ENCODE measurements around the gene SP1.
"Not testable (repeated sequence)": the region's sequence is repeated elsewhere in the genome, so short reads cannot be mapped to it uniquely, and the experiment has no call there.

SP1 gene

DNA sequence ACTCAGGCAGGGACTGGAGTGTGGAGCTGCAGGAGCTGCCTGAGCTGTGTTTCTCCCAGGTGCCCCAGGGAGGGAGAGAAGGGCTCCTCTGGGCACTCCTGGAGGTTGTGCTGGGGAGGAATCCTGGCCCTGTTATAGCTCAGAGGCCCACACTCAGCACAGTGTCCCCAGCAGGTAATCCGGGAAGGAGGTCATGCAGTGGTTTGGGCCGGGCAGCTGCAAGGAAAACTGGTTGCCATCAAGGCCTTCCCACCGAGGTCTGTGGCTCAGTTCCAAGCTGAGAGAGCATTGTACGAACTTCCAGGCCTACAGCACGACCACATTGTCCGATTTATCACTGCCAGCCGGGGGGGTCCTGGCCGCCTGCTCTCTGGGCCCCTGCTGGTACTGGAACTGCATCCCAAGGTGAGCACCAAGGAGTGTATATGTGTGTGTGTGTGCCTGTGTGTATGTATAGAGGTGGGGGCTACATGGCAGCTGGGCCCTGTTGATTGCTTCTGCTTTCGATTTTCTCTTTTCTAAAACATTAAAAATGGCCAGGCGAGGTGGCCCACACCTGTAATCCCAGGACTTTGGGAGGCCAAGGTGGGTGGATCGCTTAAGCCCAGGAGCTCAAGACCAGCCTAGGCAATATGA is 45.7 kb downstream of the SP1 start:
- Mint-ChIP-seq H3K9me3 (no peaks in the 10 kb centered on the region), H3K27me3 (no peaks in the 10 kb centered on the region), H3K27ac (no peak overlapping the region)

DNA sequence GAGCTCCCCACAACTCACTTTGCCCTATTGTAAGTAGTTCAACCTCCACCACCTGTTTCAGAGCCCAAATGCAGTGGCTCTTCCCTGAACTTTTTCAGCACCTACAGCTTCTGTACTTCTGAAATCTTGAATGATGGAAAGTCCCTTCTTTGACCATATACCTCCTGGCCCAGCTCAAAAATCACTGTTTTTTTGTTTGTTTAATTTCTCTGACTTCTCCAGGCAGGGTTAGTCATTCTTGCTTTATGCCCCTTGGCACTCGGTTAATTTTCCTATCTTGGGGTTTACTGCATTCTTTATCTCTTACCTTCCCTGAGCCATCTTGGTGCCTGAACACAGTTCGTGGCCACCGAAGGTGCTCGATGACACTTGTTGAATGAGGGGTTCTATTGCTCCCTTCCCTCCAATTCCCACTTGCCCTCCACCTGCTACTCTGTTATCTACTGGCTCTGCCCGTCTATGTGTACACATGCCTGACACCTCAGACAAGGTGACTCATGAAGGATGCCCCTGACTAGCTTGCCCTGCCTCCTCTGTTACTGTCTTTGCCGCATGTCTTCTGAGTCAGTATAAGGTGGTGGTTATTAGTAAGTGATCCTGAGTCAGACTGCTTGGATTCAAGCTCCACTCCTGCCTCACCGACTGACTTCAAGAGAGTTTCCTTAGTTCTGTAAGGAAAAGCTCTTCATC is 48.1 kb downstream of the SP1 start:
- Mint-ChIP-seq H3K9me3 (no peaks in the 10 kb centered on the region), H3K4me3 (no peak overlapping the region), H3K36me3 (ENCODE audit: insufficient read depth) (peaks cover 3% of the 10 kb centered on the region), H3K4me1 (ENCODE audit: low read depth in 2 of 2) (no peaks in the 10 kb centered on the region), H3K27me3 (no peaks in the 10 kb centered on the region), H3K27ac (no peak overlapping the region)
- DNase-seq (no peak), ATAC-seq (replicated peaks) (no peak)

More for the DNA sequence above, 45.7 kb downstream of the SP1 start:
- no peak for DNase-seq
- Mint-ChIP-seq H3K4me1 (ENCODE audit: low read depth in 2 of 2) (peaks cover 2 to 6% of the 10 kb centered on the region in 2 donors), H3K4me3 (no peak overlapping the region), H3K36me3 (ENCODE audit: insufficient read depth) (no peaks in the 10 kb centered on the region)
- ATAC-seq (replicated peaks): no peak

DNA sequence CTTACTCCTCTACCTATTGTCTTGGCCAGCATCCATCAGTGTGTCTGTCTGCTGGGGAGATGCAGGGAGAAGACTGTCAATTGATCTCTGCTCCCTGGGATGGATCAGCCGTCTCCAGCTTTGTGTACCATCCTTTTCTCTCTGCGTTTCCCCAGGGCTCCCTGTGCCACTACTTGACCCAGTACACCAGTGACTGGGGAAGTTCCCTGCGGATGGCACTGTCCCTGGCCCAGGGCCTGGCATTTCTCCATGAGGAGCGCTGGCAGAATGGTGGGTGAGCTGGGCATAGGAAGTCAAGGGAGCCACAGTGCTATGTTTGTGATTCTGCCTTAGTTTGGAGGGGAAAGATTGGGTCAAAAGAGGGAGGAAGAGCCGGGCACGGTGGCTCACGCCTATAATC is 48.8 kb downstream of the SP1 start:
- Mint-ChIP-seq H3K4me3 (no peak overlapping the region), H3K9me3 (no peaks in the 10 kb centered on the region), H3K27ac (no peak overlapping the region), H3K36me3 (ENCODE audit: insufficient read depth) (peaks cover 3% of the 10 kb centered on the region), H3K27me3 (no peaks in the 10 kb centered on the region), H3K4me1 (ENCODE audit: low read depth in 2 of 2) (no peaks in the 10 kb centered on the region)
- ATAC-seq (replicated peaks) (no peak), DNase-seq (no peak)

DNA sequence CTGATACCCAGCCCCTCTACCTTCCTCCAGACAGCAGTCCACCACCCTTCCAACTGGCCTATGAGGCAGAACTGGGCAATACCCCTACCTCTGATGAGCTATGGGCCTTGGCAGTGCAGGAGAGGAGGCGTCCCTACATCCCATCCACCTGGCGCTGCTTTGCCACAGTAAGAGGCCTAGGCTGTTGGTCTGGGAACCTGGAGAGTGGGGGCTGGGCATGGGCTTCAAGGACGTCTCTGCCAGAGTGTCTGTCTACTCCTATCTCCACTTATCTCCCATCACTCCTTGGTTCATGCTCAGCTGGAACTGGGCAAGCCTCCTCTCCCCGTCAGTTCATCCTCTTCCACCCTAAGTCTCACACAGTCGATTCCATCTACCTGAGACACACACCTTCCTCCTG is 50.1 kb downstream of the SP1 start:
- Mint-ChIP-seq H3K27me3 (no peaks in the 10 kb centered on the region), H3K27ac (no peak overlapping the region), H3K4me3 (no peak overlapping the region), H3K9me3 (no peaks in the 10 kb centered on the region), H3K4me1 (ENCODE audit: low read depth in 2 of 2) (no peaks in the 10 kb centered on the region), H3K36me3 (ENCODE audit: insufficient read depth) (peaks cover 3% of the 10 kb centered on the region)
- no peak for ATAC-seq (replicated peaks)
- DNase-seq: no peak

DNA sequence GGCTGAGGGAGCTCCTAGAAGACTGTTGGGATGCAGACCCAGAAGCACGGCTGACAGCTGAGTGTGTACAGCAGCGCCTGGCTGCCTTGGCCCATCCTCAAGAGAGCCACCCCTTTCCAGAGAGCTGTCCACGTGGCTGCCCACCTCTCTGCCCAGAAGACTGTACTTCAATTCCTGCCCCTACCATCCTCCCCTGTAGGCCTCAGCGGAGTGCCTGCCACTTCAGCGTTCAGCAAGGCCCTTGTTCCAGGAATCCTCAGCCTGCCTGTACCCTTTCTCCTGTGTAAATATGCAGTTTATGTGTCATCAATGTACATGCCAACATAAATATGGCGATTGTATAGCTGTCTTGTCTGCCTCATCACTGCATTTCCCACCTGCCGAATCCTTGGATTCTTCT is 51.2 kb downstream of the SP1 start:
- no peak overlapping the region for H3K27ac Mint-ChIP-seq
- ATAC-seq (replicated peaks) (no peak), DNase-seq (no peak)
- H3K4me3 Mint-ChIP-seq: no peak overlapping the region
- no peaks in the 10 kb centered on the region for H3K4me1 Mint-ChIP-seq (ENCODE audit: low read depth in 2 of 2)
- no peaks in the 10 kb centered on the region for H3K9me3 Mint-ChIP-seq
- no peaks in the 10 kb centered on the region for H3K27me3 Mint-ChIP-seq
- H3K36me3 Mint-ChIP-seq (ENCODE audit: insufficient read depth): peaks cover 3% of the 10 kb centered on the region

DNA sequence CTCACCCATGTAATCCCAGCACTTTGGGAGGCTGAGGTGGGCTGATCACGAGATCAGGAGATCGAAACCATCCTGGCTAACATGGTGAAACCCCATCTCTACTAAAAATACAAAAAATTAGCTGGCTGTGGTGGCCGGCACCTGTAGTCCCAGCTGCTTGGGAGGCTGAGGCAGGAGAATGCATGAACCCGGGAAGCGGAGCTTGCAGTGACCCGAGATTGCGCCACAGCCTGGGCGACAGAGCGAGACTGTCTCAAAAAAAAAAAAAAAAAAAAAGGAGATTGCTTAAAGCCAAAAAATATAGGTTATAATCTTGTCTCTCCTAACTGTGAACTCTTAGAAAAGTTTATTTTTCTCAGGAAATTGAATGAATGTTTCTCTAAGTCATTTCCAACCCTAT is 55.4 kb downstream of the SP1 start:
- H3K27ac Mint-ChIP-seq; DNase-seq; H3K4me1 Mint-ChIP-seq (ENCODE audit: low read depth in 2 of 2); H3K9me3 Mint-ChIP-seq; H3K36me3 Mint-ChIP-seq (ENCODE audit: insufficient read depth); H3K4me3 Mint-ChIP-seq; H3K27me3 Mint-ChIP-seq; ATAC-seq (replicated peaks): not testable (repeated sequence)

DNA sequence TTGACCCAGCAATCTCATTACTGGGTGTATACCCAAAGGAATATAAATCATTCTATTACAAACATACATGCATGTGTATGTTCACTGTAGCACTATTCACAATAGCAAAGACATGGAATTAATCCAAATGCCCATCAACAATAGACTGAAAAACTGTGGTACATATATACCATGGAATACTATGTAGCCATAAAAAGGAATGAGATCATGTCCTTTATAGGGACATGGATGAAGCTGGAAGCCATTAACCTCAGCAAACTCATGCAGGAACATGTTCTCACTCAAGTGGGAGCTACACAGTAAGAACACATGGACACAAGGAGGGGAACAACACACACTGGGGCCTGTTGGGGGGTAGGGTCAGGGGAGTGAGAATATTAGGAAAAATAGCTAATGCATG is 59.6 kb downstream of the SP1 start:
- H3K9me3 Mint-ChIP-seq; ATAC-seq (replicated peaks); DNase-seq; H3K27me3 Mint-ChIP-seq; H3K27ac Mint-ChIP-seq; H3K4me3 Mint-ChIP-seq: not testable (repeated sequence)
- Mint-ChIP-seq H3K36me3 (ENCODE audit: insufficient read depth) (peaks cover 33% of the 10 kb centered on the region), H3K4me1 (ENCODE audit: low read depth in 2 of 2) (peaks cover 23 to 26% of the 10 kb centered on the region in 2 donors)

DNA sequence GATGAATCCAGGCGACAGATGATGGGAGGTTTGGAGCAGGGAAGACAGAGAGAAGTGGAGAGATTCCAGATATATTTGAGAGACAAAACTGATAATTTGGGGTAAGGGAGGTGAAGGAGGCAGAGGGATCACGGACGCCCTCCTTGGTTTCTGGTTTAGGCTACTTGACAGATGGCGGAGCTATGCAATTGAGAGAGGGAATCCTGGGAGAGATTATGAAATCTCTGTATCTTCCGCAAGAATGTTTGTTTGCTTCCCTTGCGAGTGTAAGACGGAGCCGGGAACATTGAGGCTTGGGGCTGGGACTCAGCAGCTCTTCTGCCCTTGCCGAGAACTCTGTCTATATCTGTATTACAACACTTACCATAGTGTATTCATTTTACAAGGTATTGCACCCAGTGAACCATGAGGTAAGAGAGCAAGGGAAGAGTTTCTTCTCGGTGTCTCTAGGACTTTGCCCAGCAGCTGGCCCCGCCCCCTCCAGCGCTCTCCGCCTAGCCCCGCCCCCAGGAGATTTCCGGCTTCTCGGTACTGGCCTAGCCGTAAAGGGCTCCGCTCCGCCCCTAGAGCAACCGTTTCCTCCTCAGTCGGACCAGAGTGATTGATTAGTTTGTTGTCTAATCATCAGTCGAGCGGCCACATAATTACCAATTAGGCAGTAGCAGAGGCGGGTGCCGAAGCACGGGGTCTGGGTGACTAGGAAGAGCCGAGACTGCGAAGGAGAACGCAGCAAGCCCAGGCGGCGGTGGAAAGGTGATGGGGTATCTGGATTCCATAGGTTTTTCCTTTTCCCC is 61.3 kb downstream of the SP1 start, which contains the start of gene PRR13:
Gene PRR13, plus strand, starts transcription at position 695 of the 794 bp plus-strand sequence. CDS start 981 bp downstream, outside the sequence.
- H3K4me1 Mint-ChIP-seq (ENCODE audit: low read depth in 2 of 2): peaks cover 32 to 41% of the 10 kb centered on the region in 2 donors
- H3K4me3 Mint-ChIP-seq: peak within 1 kb of the TSS; percentile 91 to 94
- H3K27me3 Mint-ChIP-seq: no peaks in the 10 kb centered on the region
- DNase-seq (peak; percentile 95 to 96 (median 95)), ATAC-seq (replicated peaks) (peak; percentile 97)
- H3K27ac Mint-ChIP-seq: peak within 1 kb of the TSS; percentile 92 to 96
- H3K36me3 Mint-ChIP-seq (ENCODE audit: insufficient read depth): peaks cover 48% of the 10 kb centered on the region
- no peaks in the 10 kb centered on the region for H3K9me3 Mint-ChIP-seq

DNA sequence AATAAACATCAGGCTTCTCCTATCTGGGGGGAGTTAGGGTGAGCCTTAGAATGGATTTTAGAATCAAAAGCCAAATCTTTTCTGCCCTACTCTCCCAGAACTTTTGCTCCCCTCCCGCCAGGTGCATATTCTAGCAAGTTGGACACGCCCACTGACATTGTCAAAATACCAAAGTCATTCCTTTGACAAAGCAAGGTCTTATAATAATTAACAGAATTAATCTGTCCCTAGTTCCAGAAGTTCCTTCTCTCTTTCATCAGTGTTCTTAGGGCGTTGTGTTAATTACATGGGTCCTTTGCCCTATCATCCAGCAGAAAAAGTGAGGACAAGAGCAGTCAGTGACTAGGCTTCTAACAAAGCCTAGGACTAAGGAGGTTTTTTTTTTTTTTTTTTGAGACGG is 64.0 kb downstream of the SP1 start:
- H3K4me1 Mint-ChIP-seq (ENCODE audit: low read depth in 2 of 2): peaks cover 34 to 41% of the 10 kb centered on the region in 2 donors
- H3K27ac Mint-ChIP-seq: peak overlapping the region; percentile 92 to 96
- ATAC-seq (replicated peaks): no peak
- DNase-seq: no peak
- peak overlapping the region; percentile 91 to 94 for H3K4me3 Mint-ChIP-seq
- H3K27me3 Mint-ChIP-seq: no peaks in the 10 kb centered on the region
- H3K36me3 Mint-ChIP-seq (ENCODE audit: insufficient read depth): peaks cover 63% of the 10 kb centered on the region
- H3K9me3 Mint-ChIP-seq: no peaks in the 10 kb centered on the region

DNA sequence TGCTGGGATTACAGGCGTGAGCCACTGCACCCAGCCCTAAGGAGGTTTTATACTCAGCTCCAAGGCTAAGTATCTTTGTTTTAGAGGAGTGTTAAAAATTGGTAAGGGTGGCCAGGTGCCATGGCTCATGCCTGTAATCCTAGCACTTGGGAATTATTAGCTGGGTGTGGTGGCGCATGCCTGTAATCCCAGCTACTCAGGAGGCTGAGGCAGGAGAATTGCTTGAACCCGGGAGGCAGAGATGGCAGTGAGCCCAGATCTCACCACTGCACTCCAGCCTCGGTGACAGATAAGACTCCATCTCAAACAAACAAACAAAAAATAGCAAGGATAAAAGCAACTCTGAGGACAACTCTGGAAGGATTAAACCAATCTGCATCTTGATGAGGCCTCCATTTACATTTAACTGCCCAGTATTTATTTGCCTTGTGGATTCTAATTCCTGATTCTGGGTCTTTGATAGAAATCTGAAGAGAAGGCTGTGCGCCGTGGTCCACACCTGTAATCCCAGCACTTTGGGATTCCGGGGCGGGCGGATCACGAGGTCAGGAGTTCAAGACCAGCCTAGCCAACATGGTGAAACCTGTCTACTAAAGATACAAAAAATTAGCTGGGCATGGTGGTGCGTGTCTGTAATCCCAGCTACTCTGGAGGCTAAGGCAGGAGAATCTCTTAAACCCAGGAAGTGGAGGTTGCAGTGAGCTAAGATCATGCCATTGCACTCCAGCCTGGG is 64.8 kb downstream of the SP1 start:
- H3K4me3 Mint-ChIP-seq: peak overlapping the region; percentile 91 to 94
- peaks cover 34 to 41% of the 10 kb centered on the region in 2 donors for H3K4me1 Mint-ChIP-seq (ENCODE audit: low read depth in 2 of 2)
- not testable (repeated sequence) for H3K27me3 Mint-ChIP-seq; DNase-seq; H3K9me3 Mint-ChIP-seq; ATAC-seq (replicated peaks)
- H3K36me3 Mint-ChIP-seq (ENCODE audit: insufficient read depth): peaks cover 64% of the 10 kb centered on the region
- H3K27ac Mint-ChIP-seq: peak overlapping the region; percentile 64 to 72

DNA sequence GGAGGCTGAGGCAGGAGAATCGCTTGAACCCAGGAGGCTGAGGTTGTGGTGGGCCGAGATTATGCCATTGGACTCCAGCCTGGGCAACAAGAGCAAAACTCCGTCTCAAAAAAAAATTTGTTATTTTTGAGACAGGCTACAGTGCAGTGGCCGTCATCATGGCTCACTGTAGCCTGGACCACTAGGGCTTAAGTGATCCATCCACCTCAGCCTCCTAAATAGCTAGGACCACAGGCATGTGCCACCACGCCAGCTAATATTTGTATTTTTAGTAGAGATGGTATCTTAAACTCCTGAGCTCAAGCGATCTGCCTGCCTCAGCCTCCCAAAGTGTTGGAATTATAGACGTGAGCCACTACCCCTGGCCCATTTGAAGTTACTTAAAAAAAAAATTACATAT is 71.0 kb downstream of the SP1 start:
- Mint-ChIP-seq H3K4me1 (ENCODE audit: low read depth in 2 of 2) (peaks cover 30 to 32% of the 10 kb centered on the region in 2 donors), H3K27me3 (no peaks in the 10 kb centered on the region), H3K9me3 (no peaks in the 10 kb centered on the region), H3K4me3 (no peak overlapping the region), H3K36me3 (ENCODE audit: insufficient read depth) (peaks cover 61% of the 10 kb centered on the region), H3K27ac (no peak overlapping the region)
- DNase-seq (no peak), ATAC-seq (replicated peaks) (no peak)

DNA sequence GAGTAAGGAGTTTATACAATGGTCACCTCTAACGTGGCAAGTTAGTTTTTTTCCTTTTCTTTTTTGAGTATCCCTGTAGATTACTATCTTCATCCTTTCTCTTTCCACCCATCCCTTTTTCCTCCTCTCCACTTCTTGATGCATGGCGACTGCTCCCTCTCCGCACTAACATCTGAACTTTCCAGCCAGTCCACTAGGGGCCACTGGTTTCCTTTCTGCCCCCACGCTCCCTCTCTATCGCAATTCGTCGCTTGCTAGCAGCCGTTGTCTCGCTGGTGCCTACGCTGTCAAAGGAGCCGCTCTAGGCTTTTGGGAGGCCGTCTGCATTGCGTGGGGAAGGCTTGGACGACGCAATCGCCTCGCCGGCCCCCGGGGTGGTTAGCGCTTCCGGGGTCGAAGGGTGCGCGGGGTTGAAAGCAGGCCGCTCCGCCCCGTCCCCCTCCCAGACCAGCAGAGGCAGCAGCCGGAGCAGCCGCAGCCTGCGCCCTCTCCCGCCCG is 71.7 kb downstream of the SP1 start, which contains the start of gene PCBP2:
Gene PCBP2, plus strand, starts transcription at position 442 of the 498 bp plus-strand sequence. CDS start 2,699 bp downstream, outside the sequence.
- H3K27ac Mint-ChIP-seq: peak within 1 kb of the TSS; percentile 97 to 98
- no peaks in the 10 kb centered on the region for H3K9me3 Mint-ChIP-seq
- ATAC-seq (replicated peaks): peak; percentile 93
- peak within 1 kb of the TSS; percentile 90 to 98 for H3K4me3 Mint-ChIP-seq
- no peaks in the 10 kb centered on the region for H3K27me3 Mint-ChIP-seq
- H3K36me3 Mint-ChIP-seq (ENCODE audit: insufficient read depth): peaks cover 61% of the 10 kb centered on the region
- peak; percentile 93 to 96 (median 95) for DNase-seq
- peaks cover 28 to 30% of the 10 kb centered on the region in 2 donors for H3K4me1 Mint-ChIP-seq (ENCODE audit: low read depth in 2 of 2)
